ENCODE measurements around the gene GAS6.

- TF ChIP-seq, protein P1, sequence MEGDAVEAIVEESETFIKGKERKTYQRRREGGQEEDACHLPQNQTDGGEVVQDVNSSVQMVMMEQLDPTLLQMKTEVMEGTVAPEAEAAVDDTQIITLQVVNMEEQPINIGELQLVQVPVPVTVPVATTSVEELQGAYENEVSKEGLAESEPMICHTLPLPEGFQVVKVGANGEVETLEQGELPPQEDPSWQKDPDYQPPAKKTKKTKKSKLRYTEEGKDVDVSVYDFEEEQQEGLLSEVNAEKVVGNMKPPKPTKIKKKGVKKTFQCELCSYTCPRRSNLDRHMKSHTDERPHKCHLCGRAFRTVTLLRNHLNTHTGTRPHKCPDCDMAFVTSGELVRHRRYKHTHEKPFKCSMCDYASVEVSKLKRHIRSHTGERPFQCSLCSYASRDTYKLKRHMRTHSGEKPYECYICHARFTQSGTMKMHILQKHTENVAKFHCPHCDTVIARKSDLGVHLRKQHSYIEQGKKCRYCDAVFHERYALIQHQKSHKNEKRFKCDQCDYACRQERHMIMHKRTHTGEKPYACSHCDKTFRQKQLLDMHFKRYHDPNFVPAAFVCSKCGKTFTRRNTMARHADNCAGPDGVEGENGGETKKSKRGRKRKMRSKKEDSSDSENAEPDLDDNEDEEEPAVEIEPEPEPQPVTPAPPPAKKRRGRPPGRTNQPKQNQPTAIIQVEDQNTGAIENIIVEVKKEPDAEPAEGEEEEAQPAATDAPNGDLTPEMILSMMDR (IDR thresholded peaks at IDR 0.05), result no peak
- no peak for TF ChIP-seq POLR2A (IDR thresholded peaks at IDR 0.05)
Observed at GRCh38 chr13:113804017-113804702, 59.7 kb downstream of the GAS6 start.
